GM10266 (cell line): ENCODE data around the gene NUP214.
"Not testable (repeated sequence)": the region's sequence is repeated elsewhere in the genome, so short reads cannot be mapped to it uniquely, and the experiment has no call there.

Experiments
- DNase-seq: peaks from one replicate; pipeline ENCODE4 v3.0.0; 2012; ENCODE audit errors: extremely low spot score
- CTCF ChIP-seq: IDR thresholded peaks from 2 replicates; pipeline ENCODE4 v1.5.1; 2012; ENCODE audit warnings: mild to moderate bottlenecking, low read depth; ENCODE audit not compliant: control insufficient read depth, insufficient read depth; ENCODE audit errors: missing control alignments

NUP214 gene

GRCh38 chr9:131260751-131261452 is 135.5 kb downstream of the NUP214 start:
- no peak for DNase-seq
- no peak for TF ChIP-seq CTCF

DNA sequence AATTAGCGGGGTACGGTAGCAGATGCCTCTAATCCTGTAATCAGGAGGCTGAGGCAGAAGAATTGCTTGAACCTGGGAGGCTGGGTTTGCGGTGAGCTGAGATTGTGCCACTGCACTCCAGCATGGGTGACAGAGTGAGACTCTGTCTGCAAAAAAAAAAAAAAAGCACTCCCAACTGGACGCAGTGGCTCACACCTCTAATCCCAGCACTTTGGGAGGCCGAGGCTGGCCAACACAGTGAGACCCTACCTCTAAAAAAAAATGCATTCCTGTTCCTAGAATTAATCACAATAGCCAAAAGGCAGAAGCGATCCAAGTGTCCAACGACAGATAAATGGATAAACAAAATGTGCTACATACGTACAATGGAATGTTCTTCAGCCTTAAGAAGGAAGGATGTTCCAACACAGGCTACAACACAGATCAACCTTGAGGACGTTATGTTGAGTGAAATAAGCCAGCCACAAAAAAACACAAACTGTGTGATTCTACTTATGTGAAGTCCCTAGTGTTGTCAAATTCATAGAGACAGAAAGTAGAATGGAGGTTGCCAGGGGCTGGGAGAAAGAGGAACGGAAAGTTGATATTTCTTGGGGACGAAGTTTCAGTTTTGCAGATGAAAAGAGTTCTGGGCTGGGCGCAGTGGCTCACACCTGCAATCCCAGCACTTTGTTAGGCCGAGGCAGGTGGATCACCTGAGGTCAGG is 137.1 kb downstream of the NUP214 start:
- peak; percentile 43 for DNase-seq

GRCh38 chr9:131263033-131263343 is 137.6 kb downstream of the NUP214 start:
- DNase-seq: not testable (repeated sequence)

More for the DNA sequence above, 137.1 kb downstream of the NUP214 start:
- no peak for TF ChIP-seq CTCF

- DNase-seq: no peak
- TF ChIP-seq CTCF: no peak
Measured at GRCh38 chr9:131263701-131264100, 138.3 kb downstream of the NUP214 start.

DNA sequence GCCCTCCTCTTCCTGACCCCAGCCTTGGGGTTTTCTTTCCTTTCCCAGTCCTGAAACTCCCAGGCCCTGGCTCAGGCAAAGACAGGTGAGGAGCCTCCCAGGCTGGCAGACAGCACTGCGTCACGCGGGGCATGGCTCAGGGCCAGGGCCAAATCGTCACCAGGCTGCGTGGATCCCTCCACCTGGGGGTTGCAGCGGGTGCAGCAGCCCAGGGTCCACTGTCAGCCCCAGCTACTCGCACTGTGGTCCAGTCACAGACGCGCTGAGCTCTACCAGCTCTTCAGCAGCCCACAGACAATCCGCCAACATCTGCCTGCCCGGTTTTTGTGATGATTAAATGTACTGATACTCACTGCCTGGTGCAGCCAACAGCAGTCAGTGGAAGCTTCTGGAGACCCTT is 138.8 kb downstream of the NUP214 start:
- TF ChIP-seq CTCF: no peak
- DNase-seq: no peak

DNA sequence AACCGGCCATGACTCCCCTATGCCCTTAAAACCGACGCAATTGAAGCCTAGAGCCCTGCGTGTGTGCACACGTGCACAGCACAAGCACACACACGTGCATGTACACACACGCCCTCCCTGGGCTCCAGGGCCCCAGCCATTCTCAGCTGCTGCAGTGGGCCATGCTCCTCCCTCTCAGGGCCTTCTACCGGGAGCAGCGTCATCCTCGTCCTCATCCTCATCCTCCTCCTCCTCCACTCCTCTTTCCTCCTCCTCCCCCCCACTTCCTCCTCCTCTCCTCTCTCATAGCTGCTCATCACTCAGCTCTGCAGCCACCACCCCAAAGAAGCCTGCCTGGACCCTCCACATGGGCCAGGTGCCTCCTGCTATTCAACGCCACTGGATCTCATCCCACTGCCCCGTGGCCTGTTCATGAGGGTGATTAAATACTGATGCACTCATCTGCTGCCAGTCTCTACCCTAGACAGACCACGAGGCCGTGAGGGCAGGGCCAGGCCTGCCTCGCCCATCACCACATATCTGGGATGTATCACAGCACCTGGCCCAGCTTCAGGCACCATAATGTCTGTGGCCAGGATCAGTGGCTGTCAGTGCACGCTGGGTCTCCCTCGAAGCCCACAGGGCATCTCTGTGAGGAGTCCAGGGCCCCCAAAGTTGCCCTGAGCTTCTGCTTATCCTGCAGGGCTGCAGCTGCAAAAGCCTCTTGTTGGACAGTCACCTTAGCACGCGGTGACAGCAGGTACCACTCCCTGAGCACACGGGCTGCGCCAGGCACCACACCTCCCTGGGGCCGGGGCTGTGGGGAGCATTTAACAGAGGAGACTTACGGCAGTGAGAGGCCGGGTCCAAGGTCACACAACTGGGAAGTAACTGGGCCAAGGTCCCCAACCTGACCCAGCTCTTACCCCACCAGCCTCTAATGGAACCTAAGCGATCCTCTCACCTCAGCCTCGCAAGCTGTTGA is 141.2 kb downstream of the NUP214 start:
- no peak for DNase-seq
- no peak for TF ChIP-seq CTCF

GRCh38 chr9:131270171-131271015 is 145.0 kb downstream of the NUP214 start:
- no peak for TF ChIP-seq CTCF
- peak; percentile 77 for DNase-seq

DNA sequence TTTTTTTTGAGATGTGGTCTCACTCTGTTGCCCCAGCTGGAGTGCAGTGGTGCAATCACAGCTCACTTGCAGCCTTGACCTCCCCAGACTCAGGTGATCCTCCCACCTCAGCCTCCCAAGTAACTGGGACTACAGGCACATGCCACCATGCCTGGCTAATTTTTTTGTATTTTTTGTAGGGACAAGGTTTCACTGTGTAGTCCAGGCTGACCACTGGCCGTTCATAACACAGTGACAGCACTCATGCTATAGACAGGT is 145.6 kb downstream of the NUP214 start:
- not testable (repeated sequence) for DNase-seq
